GM13976 (cell line): Measurements from ENCODE around the gene TSR2.

Source experiments
- DNase-seq: peaks from one replicate; pipeline ENCODE4 v3.0.0; 2012; ENCODE audit warnings: low spot score
- in situ Hi-C: fragments of 300-500 bp; cut with MboI; formaldehyde crosslinking; loops from one replicate; pipeline ENCODE4 v1.12.0; 2022; ENCODE audit warnings: low sequenced_read_pairs, mixed read lengths, inconsistent platforms; ENCODE audit not compliant: unreplicated experiment
- TF ChIP-seq, protein P1 (sequence below): IDR thresholded peaks from 2 replicates; pipeline ENCODE4 v1.5.1; 2012; ENCODE audit warnings: borderline replicate concordance, mild to moderate bottlenecking; ENCODE audit not compliant: insufficient read depth; ENCODE audit errors: extremely low read depth, missing control alignments, control extremely low read depth

Gene TSR2

DNA sequence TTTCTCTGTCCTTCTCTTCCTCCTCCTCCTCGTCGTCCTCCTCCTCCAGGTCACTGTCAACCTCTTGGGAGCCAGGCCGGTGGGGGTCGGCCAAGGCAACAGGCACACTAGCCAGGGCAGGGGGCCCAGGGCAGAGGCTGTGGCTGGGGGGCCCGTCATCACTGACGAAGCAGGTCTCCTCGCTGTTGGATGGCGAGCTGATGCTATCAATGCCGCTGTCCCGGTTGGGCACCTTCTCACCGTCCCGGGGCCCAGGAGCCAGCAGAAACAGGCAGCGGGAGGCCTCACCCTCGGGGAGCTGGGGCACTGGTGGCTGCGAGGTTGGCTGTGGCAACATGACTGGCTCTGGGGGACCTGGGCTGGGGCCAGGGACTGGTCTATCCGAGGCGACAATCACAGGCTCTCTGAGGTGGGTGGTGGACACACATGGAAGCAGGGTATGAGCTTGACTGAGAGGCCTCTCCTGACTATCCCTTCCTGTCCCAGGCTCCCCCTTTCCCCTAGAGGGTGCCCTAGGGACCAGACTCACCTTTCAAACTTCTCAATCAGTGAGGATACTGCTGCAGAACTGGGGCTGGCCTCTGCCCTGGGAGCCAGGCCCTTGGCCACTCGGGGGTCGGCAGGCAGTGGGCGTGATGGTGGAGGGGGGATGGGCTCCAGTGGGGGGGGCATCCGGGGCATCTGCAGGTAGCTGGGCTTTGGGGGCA, 30.0 kb downstream of the TSR2 start:
- no peak for DNase-seq
- in situ Hi-C loops, result no loop called here
- TF ChIP-seq, protein P1, sequence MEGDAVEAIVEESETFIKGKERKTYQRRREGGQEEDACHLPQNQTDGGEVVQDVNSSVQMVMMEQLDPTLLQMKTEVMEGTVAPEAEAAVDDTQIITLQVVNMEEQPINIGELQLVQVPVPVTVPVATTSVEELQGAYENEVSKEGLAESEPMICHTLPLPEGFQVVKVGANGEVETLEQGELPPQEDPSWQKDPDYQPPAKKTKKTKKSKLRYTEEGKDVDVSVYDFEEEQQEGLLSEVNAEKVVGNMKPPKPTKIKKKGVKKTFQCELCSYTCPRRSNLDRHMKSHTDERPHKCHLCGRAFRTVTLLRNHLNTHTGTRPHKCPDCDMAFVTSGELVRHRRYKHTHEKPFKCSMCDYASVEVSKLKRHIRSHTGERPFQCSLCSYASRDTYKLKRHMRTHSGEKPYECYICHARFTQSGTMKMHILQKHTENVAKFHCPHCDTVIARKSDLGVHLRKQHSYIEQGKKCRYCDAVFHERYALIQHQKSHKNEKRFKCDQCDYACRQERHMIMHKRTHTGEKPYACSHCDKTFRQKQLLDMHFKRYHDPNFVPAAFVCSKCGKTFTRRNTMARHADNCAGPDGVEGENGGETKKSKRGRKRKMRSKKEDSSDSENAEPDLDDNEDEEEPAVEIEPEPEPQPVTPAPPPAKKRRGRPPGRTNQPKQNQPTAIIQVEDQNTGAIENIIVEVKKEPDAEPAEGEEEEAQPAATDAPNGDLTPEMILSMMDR, result no peak

DNA sequence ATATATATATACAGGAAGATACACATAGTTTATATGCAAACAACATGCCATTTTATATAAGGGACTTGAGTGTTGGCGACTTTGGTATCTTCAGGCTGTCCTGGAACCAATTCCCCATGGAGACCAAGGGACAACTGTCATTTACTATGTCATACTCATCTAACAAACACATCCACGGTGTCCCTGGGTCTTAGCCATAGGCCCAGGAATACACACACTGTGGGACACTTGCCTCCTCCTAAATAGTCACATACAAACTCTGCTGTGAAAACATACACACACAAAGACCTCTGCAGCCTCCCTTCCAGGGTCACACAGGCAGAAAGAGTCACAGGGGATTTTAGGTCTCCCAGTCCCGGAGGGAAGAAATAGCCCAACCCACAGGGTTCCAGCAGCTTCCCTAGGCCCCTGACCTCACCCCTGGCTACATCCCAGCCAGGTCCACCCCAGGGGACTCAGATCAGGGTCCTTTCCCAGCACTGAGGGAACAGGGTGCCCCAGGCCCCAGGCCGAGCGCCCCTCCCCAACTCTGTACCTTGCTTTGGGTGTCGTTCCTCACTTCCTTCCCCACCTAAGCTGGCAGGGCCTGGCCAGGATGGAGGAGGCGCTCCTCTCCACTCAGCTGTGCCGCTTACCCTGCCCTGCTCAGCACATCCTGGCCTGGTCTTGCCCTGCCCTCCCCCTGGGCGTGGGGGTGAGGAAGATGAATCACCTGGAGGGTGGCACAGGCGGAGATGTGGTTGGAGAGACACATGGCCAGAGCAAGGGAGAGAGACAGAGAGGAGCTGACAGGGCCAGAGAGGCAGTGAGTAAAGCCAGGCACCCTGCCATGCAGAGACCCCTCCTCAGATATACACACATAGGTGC, 34.0 kb downstream of the TSR2 start:
- DNase-seq, result no peak
- TF ChIP-seq, protein P1, result no peak

DNA sequence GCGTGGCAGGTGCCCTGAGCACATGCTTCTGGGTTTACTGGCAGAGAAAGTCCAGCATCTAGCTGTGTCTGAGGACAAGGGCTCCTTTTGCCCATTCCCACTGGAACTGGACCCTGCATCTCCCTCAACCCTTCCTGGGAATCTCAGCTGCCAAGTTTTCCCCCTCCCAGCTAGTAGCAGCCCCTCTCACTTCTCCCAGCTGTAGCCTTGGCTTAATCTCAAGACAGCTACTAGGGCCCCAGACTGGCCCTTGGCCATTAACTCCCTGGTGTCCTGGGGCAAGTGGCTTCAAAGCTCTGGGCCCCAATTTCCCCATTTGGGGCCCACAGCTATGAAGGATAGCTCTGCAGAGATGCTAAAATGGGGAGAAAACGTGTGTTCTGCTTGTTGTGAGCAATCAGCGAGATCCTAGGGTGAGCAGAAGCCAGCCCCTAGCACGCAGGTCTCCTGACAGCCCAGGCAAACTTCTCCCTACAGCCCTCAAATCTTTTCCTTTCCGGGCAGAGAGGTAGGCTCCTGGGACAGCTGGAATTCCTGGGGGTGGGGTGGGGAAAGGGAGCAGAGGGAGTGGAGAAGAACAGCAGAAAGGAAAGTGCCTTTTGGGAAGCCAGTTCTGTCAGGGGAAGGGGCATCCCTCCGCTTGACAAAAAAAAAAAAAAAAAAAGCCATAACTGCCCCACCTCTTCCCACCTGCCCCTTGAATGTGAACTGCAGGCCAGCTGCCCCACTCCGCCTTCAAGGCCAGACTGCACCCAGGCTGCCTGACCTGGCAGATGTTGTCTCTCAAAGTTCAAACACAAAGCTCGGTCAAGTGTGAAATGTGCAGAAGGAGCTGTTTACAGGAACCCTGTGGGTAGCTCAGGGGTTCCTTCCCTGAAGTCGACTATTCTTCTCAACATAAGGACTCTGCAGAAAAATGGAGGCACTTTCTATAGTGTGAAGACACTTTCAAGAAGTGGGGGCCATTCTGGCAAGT, 39.2 kb downstream of the TSR2 start:
- in situ Hi-C loops, result no loop called here
- DNase-seq, result no peak
- TF ChIP-seq, protein P1, result no peak

More for the DNA sequence above, 34.0 kb downstream of the TSR2 start:
- in situ Hi-C loops, result no loop called here

DNA sequence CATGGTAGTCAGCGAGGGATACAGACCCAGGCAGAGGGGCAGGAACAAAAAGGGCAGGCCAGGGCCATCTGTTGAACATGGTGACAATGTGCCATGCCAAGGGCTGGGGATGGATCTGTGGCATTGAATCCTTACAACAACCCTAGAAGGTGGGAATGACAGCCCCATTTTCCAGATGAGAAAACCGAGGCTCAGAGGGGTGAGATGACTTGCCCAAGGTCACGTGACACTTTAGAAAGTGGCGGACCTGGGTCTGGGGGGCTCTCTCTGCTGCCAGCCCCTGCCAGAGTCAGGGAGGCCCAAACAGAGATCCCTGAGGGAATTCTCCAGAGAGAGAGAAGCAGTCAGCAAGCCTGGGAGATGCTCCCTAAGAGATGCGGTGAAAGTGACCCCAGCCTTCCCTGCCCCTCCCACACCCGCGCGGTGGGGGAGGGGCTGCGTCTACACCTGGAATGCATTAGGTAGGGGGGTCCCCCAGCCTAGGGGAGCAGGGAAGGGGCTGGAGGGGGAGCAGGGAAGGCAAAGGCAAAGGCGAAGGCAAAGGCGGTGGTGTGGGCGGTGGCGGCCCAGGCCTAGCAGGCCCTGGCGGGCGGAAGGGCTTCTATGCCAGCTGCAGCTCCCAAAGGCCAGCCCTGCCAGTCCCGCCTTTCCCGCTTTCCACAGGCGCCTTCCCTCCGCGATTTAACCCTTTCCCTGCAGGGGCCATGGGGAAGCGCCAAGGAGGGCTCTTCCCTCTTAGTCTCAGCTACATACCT, 42.8 kb downstream of the TSR2 start:
- DNase-seq, result no peak
- TF ChIP-seq, protein P1, result no peak
- in situ Hi-C loops, result no loop called here

DNA sequence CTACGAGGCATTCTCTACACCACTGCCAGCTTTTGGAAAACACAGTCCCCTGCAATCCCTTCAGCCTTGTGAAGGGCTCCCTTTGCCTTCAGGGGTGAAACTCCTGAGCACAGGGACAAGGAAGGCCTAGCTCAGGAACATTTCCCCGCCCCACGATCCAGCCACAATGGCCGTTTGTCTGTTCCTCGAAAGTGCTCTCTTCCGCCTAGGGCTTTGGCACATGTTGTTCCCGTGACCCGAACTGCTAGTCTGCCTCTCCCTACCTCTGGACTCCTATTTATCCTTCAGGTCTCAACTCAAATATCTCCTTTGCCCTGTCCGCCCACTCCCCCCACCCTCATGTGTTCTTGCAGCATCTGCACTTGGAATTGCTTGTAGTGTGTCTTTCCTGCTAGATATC, 43.7 kb downstream of the TSR2 start:
- in situ Hi-C loops, result no loop called here
- no peak for DNase-seq

More for the DNA sequence above, 43.7 kb downstream of the TSR2 start:
- TF ChIP-seq, protein P1, result no peak
